GM12864 (cell line): ENCODE measurements around the gene RUBCNL.
A peak's percentile ranks its signal among the peaks of the same experiment; 100 is the strongest.

ENCODE experiments used
- DNase-seq: peaks from one replicate; pipeline ENCODE4 v3.0.0-alpha.2; 2011; ENCODE audit warnings: low read depth
- H3K4me3 ChIP-seq: 2 replicates; pipeline ENCODE4 v1.5.1; 2011; ENCODE audit warnings: mild to moderate bottlenecking, low read depth, low read length, control low read depth
- CTCF ChIP-seq: IDR thresholded peaks from 2 replicates; pipeline ENCODE4 v1.5.1; 2011; ENCODE audit warnings: low read depth, mild to moderate bottlenecking, moderate library complexity, low read length, control low read depth, inconsistent platforms; ENCODE audit errors: missing control alignments

RUBCNL gene

GRCh38 chr13:46334035-46334822, 52.8 kb downstream of the RUBCNL start:
- H3K4me3 ChIP-seq, result no peak overlapping the region
- DNase-seq, result no peak
- no peak for TF ChIP-seq CTCF

DNA sequence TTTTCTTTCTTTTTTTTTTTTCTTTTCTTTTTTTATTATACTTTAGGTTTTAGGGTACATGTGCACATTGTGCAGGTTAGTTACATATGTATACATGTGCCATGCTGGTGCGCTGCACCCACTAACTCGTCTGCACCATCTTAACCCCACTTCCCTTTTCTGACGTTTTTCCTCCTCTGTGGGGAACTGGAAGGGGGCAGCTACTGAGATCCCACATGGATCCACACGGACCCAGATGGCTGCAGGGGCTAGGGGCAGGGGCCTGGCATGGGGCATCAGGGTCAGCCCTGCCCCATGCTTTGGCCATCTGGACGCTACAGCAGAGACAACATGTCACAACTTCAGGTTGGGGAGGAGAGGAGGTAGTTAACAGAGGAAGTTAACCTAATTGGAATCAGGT, 54.3 kb downstream of the RUBCNL start:
- DNase-seq, result no peak
- H3K4me3 ChIP-seq, result no peak overlapping the region
- TF ChIP-seq CTCF, result no peak

DNA sequence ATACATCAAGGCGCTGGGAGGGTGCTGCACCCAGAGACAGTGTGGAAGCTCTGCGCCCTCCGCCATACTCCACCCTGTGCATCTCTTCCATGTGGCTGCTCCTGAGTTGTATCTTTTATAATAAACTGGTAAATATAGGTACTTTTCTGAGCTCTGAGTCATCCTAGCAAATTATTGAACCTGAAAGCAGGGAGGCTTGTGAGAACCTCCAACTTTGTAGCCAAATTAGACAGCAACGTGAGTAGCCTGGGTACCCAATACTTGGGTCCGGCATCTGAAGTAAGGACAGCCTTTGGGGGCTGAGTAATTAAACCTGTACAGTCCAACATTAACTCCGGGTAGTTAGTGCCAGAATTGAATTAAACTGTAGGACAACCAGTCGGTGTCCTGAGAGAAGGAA, 57.4 kb downstream of the RUBCNL start:
- no peak overlapping the region for H3K4me3 ChIP-seq
- DNase-seq, result no peak
- no peak for TF ChIP-seq CTCF

- DNase-seq, result no peak
- H3K4me3 ChIP-seq, result no peak overlapping the region
- no peak for TF ChIP-seq CTCF
Observed at GRCh38 chr13:46327246-46327645, 59.8 kb downstream of the RUBCNL start.

GRCh38 chr13:46324976-46325375, 62.1 kb downstream of the RUBCNL start:
- TF ChIP-seq CTCF, result no peak
- no peak overlapping the region for H3K4me3 ChIP-seq
- DNase-seq, result no peak

DNA sequence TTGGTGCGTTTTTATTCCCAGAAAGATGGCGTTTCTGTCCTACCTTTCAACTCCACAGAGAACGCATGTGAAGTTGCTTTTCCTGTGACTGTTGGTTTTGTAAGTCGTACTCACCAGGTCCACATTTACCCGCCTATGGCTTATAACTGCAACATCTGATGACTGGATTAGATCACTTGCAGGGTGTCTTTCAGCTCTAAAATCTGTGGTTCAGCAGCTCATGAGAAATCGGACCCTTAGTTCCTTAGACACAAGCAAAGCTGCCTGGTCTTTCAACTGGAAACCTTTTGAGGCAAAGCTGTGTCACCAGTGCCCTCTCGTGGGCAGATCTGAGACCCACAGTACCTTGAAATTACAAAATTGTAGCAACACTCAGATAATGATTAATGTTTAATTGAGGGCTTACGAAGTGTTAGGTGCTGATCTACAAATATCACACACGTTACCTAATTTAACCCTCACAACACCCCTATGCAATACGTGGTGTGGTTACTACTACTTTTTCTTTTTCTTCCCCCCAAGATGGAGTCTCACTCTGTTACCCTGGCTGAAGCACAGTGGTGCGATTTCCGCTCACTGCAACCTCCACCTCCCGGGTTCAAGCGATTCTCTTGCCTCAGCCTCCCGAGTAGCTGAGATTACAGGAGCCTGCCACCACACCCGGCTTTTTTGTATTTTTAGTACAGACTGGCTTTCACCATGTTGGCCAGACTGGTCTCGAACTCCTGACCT, 65.4 kb downstream of the RUBCNL start:
- H3K4me3 ChIP-seq, result no peak overlapping the region
- TF ChIP-seq CTCF, result peak; percentile 86
- no peak for DNase-seq
